ENCODE results near the gene AKR1C3. TPM values are rescaled to one million over a fixed set of nuclear protein-coding genes. Genes with fewer than 3 reads are reported as not detected.

AKR1C3 gene
- total RNA-seq, 1 donor from 2014 or later, result 45.4 TPM

DNA sequence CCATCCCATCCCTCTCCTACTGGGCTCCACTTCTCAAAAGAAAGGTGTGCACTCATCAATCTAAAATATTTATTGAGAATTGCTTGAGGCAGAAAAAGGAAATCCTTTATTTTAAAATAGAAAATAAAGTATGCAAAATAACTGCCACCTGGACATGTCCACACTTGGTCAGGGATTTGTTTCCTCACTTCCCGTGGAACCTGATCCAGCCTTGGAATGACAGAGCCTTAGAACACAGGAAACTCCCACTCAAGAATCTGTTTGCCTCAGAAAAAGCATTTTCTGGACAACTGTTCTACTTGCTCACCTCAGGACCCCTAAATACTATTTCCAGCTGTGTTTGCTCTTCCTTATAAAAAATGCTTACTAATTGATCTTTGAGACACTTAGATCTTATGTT, 61.7 kb downstream of the AKR1C3 start:
- intact Hi-C loops (cut with DNase I), result no loop called here
- no peaks in the 10 kb centered on the region for H3K27me3 ChIP-seq
- TF ChIP-seq POLR2AphosphoS5 (IDR thresholded peaks at IDR 0.05; ENCODE audit: insufficient read depth in 1 of 2, low read depth in 1 of 2), result no peak
- TF ChIP-seq, protein P1, sequence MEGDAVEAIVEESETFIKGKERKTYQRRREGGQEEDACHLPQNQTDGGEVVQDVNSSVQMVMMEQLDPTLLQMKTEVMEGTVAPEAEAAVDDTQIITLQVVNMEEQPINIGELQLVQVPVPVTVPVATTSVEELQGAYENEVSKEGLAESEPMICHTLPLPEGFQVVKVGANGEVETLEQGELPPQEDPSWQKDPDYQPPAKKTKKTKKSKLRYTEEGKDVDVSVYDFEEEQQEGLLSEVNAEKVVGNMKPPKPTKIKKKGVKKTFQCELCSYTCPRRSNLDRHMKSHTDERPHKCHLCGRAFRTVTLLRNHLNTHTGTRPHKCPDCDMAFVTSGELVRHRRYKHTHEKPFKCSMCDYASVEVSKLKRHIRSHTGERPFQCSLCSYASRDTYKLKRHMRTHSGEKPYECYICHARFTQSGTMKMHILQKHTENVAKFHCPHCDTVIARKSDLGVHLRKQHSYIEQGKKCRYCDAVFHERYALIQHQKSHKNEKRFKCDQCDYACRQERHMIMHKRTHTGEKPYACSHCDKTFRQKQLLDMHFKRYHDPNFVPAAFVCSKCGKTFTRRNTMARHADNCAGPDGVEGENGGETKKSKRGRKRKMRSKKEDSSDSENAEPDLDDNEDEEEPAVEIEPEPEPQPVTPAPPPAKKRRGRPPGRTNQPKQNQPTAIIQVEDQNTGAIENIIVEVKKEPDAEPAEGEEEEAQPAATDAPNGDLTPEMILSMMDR (IDR thresholded peaks at IDR 0.05), result no peak
- no peak for TF ChIP-seq POLR2A (IDR thresholded peaks at IDR 0.05)
- no peaks in the 10 kb centered on the region for H3K36me3 ChIP-seq
- H3K27ac ChIP-seq, result no peak overlapping the region
- H3K9me3 ChIP-seq, result no peaks in the 10 kb centered on the region
- DNase-seq (ENCODE audit: extremely low spot score in 2 of 2), result no peak
- H3K4me1 ChIP-seq, result no peaks in the 10 kb centered on the region
- H3K4me3 ChIP-seq, result no peak overlapping the region

Small RNA genes within 50 kb of the gene (small RNA-seq; reads per million reads assigned to genes)
- not detected for gene RF00096

Other genes with a start within 250 kb of the AKR1C3 start
- 73.7 TPM for gene AKR1C1, start 131.0 kb upstream of the AKR1C3 start, total RNA-seq
- gene AKR1C2, start 90.6 kb upstream of the AKR1C3 start, total RNA-seq, result 104 TPM
- not detected for gene AKR1C8, start 90.7 kb downstream of the AKR1C3 start, total RNA-seq
- gene AKR1C4, start 102.4 kb downstream of the AKR1C3 start, total RNA-seq, result not detected